Endothelial cell of umbilical vein (primary cell): Measurements from ENCODE around the gene CCM2. TPM values are rescaled to one million over a fixed set of nuclear protein-coding genes. Genes with fewer than 3 reads are reported as not detected.

ENCODE experiments used
- BruUV-seq: library from RNA; stranded (reverse); fragments of 400-500 nt; replicated peaks from 2 replicates; lab custom pipeline; 2021; lab: Mats Ljungman, UMichigan
- CTCF ChIA-PET: fragments of 300-600, 350-600 bp; sonication (Branson Sonifier 250); formaldehyde crosslinking; loops from one replicate; lab custom pipeline; 2021; ENCODE audit warnings: antibody characterized with exemption, inconsistent platforms; lab: Charles Lee
- POLR2A ChIA-PET: fragments of 300-600, 350-600 bp; sonication (Branson Sonifier 250); formaldehyde crosslinking; loops from one replicate; lab custom pipeline; 2021; ENCODE audit warnings: antibody characterized with exemption, inconsistent platforms; lab: Charles Lee
- DNase-seq: peaks from one replicate; pipeline ENCODE4 v3.0.0-alpha.2; 2011; ENCODE audit warnings: low read depth, low spot score
- FAIRE-seq: peaks from 2 replicates; lab custom pipeline; 2011; peaks lifted over from hg19 to GRCh38; lab: Jason Lieb, UNC
- H2AFZ ChIP-seq: 2 replicates; pipeline ENCODE4 v1.6.0; 2012; ENCODE audit warnings: low read depth, low read length, control low read depth, inconsistent platforms
- H3K27ac ChIP-seq: 2 replicates; pipeline ENCODE4 v1.5.1; 2011; ENCODE audit warnings: low read depth, mild to moderate bottlenecking, control low read depth, low read length, moderate library complexity; ENCODE audit not compliant: insufficient read depth
- H3K27me3 ChIP-seq, 2 experiments: 2 replicates each; pipeline versions ENCODE4 v1.6.0 to v1.6.1; 2011; ENCODE audit warnings: low read length in 2 of 2, mixed read lengths in 1 of 2; ENCODE audit not compliant: control insufficient read depth in 2 of 2, insufficient read depth in 2 of 2
- H3K36me3 ChIP-seq, 2 experiments: 2 replicates in 1 of 2; 3 replicates in 1 of 2; pipeline ENCODE4 v1.5.1; 2011; ENCODE audit warnings: low read length in 2 of 2, mild to moderate bottlenecking in 1 of 2, moderate library complexity in 1 of 2; ENCODE audit not compliant: control insufficient read depth in 2 of 2, insufficient read depth in 2 of 2; ENCODE audit errors: extremely low read depth in 1 of 2
- H3K4me1 ChIP-seq: 3 replicates; pipeline ENCODE4 v1.5.1; 2011; ENCODE audit warnings: mild to moderate bottlenecking, low read length; ENCODE audit not compliant: control insufficient read depth, insufficient read depth; ENCODE audit errors: extremely low read depth
- H3K4me2 ChIP-seq: 2 replicates; pipeline ENCODE4 v1.6.1; 2011; ENCODE audit warnings: low read length, control low read depth, mixed read lengths; ENCODE audit not compliant: insufficient read depth
- H3K4me3 ChIP-seq, 3 experiments: fragments of 200-600 bp in 1 of 3; sonication (generic), shearing (Covaris generic) in 1 of 3; replicated peaks in 1 of 3; 2 replicates each; pipeline ENCODE4 v1.5.1; 2011 to 2016; ENCODE audit warnings: control low read depth in 3 of 3, low read length in 3 of 3, mild to moderate bottlenecking in 2 of 3, inconsistent platforms in 1 of 3, low read depth in 1 of 3, moderate library complexity in 1 of 3; ENCODE audit not compliant: insufficient read depth in 1 of 3
- H3K79me2 ChIP-seq: 2 replicates; pipeline ENCODE4 v1.6.0; 2012; ENCODE audit warnings: low read length, inconsistent platforms; ENCODE audit not compliant: control insufficient read depth, insufficient read depth
- H3K9ac ChIP-seq: replicated peaks from 2 replicates; pipeline ENCODE3; 2011; ENCODE audit warnings: low read length, control low read depth; ENCODE audit not compliant: insufficient read depth; ENCODE audit errors: extremely low read depth
- H3K9me1 ChIP-seq: replicated peaks from 3 replicates; pipeline ENCODE4 v1.6.0; 2011; ENCODE audit warnings: mild to moderate bottlenecking, low read length; ENCODE audit not compliant: control insufficient read depth, insufficient read depth; ENCODE audit errors: extremely low read depth
- H3K9me3 ChIP-seq: replicated peaks from 2 replicates; pipeline ENCODE4 v1.5.1; 2012; ENCODE audit warnings: low read length, inconsistent platforms; ENCODE audit not compliant: control insufficient read depth, insufficient read depth
- H4K20me1 ChIP-seq: replicated peaks from 2 replicates; pipeline ENCODE3; 2011; ENCODE audit warnings: mild to moderate bottlenecking, low read length; ENCODE audit not compliant: control insufficient read depth, insufficient read depth; ENCODE audit errors: extremely low read depth
- EZH2 ChIP-seq: IDR thresholded peaks from 2 replicates; pipeline ENCODE4 v1.6.1; 2012; ENCODE audit warnings: borderline replicate concordance, low read depth, mild to moderate bottlenecking, moderate library complexity, low read length, inconsistent platforms; ENCODE audit not compliant: severe bottlenecking
- FOS ChIP-seq: IDR thresholded peaks from 2 replicates; pipeline ENCODE4 v1.6.1; 2011; ENCODE audit warnings: mild to moderate bottlenecking, low read length, moderate library complexity, borderline replicate concordance; ENCODE audit not compliant: insufficient read depth
- GATA2 ChIP-seq: IDR thresholded peaks from 2 replicates; pipeline ENCODE4 v1.7.0; 2011; ENCODE audit warnings: low read depth, mild to moderate bottlenecking, moderate library complexity, mixed read lengths, low read length; ENCODE audit not compliant: insufficient read length, insufficient read depth
- JUN ChIP-seq: IDR thresholded peaks from 2 replicates; pipeline ENCODE4 v1.6.1; 2011; ENCODE audit warnings: borderline replicate concordance, low read depth; ENCODE audit not compliant: insufficient read length, insufficient read depth
- MYC ChIP-seq: IDR thresholded peaks from one replicate; pipeline ENCODE4 v1.6.1; 2011; ENCODE audit warnings: mild to moderate bottlenecking, low read depth, low read length
- POLR2A ChIP-seq: IDR thresholded peaks from 2 replicates; pipeline ENCODE4 v1.6.1; 2012; ENCODE audit warnings: low read depth, mild to moderate bottlenecking, control low read depth, low read length
- POLR2AphosphoS5 ChIP-seq: IDR thresholded peaks from 2 replicates; pipeline ENCODE4 v1.6.1; 2012; ENCODE audit warnings: low read depth, mild to moderate bottlenecking, control low read depth, low read length, moderate library complexity; ENCODE audit not compliant: insufficient read depth
- dilution Hi-C: fragments of 300-500 bp; cut with MboI; formaldehyde crosslinking; loops from one replicate; pipeline ENCODE4 v1.15.0; 2019; ENCODE audit warnings: low sequenced_read_pairs; ENCODE audit not compliant: extremely low pct_ligation_motif_present
- intact Hi-C: fragments of 100-400 bp; cut with micrococcal nuclease; formaldehyde crosslinking; loops from one replicate; pipeline ENCODE4 v1.10.0; 2022
- polyA plus RNA-seq, 4 experiments: library from polyadenylated mRNA; depleted of rRNA in 3 of 4; stranded (reverse) in 3 of 4; unstranded in 1 of 4; fragments of >200 nt; gene quantifications; 2 replicates each; pipeline versions ENCODE4 v1.2.1 to v1.2.3, GENCODE V29; 2011 to 2012; ENCODE audit warnings: missing spikeins in 1 of 4
- total RNA-seq: library from RNA; stranded (reverse); gene quantifications from 2 replicates; pipeline ENCODE4 v1.2.3, GENCODE V29; 2021
- TF ChIP-seq, protein P1 (sequence below), 2 donors: IDR thresholded peaks; 1 replicate in 1 of 2; 2 replicates in 1 of 2; pipeline ENCODE4 v1.5.1; 2011; ENCODE audit warnings: low read length in 2 of 2, mild to moderate bottlenecking in 2 of 2, moderate library complexity in 2 of 2, control low read depth in 1 of 2, inconsistent platforms in 1 of 2, low read depth in 1 of 2; ENCODE audit not compliant: insufficient read depth in 1 of 2; ENCODE audit errors: extremely low read depth in 1 of 2
- TF ChIP-seq, protein P2 (sequence below): IDR thresholded peaks from 2 replicates; pipeline ENCODE4 v1.6.1; 2011; ENCODE audit not compliant: insufficient read depth, insufficient read length

Gene CCM2
- total and polyA plus RNA-seq, 2 donors (not counting 3 experiments of a cell fraction or from before 2014, with no cell fraction given), result 66.1 to 70.4 TPM

DNA sequence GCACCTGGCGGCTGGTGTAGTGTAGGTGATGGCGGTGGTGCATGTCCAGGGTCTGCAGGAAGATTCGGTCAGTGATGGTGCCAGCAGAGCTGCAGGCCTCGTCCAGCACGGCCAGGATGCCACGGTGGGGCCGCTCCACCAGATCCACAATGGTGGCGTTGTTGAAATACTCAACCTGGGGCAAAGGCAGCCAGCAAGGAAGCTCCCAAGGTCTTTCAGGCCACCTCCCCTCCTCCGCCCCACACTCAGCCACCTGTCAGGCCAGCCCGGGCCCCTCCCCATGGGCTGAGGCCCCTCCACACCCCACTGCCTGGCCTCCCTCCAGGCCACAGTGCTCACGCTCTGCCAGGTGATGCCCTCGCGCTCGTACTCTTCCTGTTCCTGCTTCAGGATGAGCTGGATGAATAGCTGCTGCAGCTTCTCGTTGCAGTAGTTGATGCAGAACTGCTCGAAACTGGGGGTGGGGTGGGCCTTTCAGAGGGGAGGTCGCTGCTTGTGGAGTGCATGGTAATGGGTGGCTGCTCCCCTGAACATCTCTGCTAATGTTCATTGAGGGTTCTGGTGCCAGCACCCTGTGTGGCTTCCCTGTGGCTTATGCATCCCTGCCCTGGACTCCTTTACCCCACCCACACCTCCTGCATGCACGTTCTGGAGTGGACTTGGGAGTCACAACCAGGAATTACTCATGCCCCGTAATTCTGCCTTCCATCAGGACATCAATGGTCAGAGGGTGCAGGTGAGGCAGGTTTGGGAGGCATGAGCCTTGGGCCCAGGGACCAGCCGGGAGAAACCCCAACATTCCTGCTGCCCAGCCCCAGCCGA, 30.1 kb upstream of the CCM2 start:
- TF ChIP-seq, protein P1, sequence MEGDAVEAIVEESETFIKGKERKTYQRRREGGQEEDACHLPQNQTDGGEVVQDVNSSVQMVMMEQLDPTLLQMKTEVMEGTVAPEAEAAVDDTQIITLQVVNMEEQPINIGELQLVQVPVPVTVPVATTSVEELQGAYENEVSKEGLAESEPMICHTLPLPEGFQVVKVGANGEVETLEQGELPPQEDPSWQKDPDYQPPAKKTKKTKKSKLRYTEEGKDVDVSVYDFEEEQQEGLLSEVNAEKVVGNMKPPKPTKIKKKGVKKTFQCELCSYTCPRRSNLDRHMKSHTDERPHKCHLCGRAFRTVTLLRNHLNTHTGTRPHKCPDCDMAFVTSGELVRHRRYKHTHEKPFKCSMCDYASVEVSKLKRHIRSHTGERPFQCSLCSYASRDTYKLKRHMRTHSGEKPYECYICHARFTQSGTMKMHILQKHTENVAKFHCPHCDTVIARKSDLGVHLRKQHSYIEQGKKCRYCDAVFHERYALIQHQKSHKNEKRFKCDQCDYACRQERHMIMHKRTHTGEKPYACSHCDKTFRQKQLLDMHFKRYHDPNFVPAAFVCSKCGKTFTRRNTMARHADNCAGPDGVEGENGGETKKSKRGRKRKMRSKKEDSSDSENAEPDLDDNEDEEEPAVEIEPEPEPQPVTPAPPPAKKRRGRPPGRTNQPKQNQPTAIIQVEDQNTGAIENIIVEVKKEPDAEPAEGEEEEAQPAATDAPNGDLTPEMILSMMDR (IDR thresholded peaks at IDR 0.05; ENCODE audit: extremely low read depth in 1 of 2, insufficient read depth in 1 of 2, low read depth in 1 of 2, low read length in 2 of 2), result no peak
- TF ChIP-seq FOS, result no peak
- no peak for TF ChIP-seq EZH2
- no peak for TF ChIP-seq POLR2AphosphoS5
- no peak for TF ChIP-seq POLR2A
- no peak for TF ChIP-seq MYC
- TF ChIP-seq, protein P2, sequence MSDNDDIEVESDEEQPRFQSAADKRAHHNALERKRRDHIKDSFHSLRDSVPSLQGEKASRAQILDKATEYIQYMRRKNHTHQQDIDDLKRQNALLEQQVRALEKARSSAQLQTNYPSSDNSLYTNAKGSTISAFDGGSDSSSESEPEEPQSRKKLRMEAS, result no peak
- TF ChIP-seq JUN, result no peak
- no peak for TF ChIP-seq GATA2
- H3K4me3 ChIP-seq, result no peak overlapping the region
- BruUV-seq, result no TSS peak
- no peaks in the 10 kb centered on the region for H3K9me3 ChIP-seq
- no peaks in the 10 kb centered on the region for H3K4me1 ChIP-seq
- no peak overlapping the region for H2AFZ ChIP-seq
- H3K79me2 ChIP-seq, result no peaks in the 10 kb centered on the region
- H3K36me3 ChIP-seq, result no peaks in the 10 kb centered on the region
- no peak overlapping the region for H3K9ac ChIP-seq
- no peak overlapping the region for H3K4me2 ChIP-seq
- H3K27me3 ChIP-seq, result no peaks in the 10 kb centered on the region
- no peak overlapping the region for H3K27ac ChIP-seq
- POLR2A ChIA-PET, result no interaction called here
- DNase-seq (no peak), FAIRE-seq (no peak)
- dilution Hi-C loops, result no loop called here
- CTCF ChIA-PET, result interaction anchor here (0.5 to 10.0 kb wide), 2 partner anchors 164 to 282 kb away, joined by 3 to 585 read pairs; no protein-coding TSS in a partner anchor
- intact Hi-C loops, result loop anchor here (5.0 kb wide), 1 partner anchor 107 kb away; no protein-coding TSS in a partner anchor
- no peaks in the 10 kb centered on the region for H3K9me1 ChIP-seq
- H4K20me1 ChIP-seq, result no peaks in the 10 kb centered on the region
